ENCODE results near the gene MYRIP.

MYRIP gene

DNA sequence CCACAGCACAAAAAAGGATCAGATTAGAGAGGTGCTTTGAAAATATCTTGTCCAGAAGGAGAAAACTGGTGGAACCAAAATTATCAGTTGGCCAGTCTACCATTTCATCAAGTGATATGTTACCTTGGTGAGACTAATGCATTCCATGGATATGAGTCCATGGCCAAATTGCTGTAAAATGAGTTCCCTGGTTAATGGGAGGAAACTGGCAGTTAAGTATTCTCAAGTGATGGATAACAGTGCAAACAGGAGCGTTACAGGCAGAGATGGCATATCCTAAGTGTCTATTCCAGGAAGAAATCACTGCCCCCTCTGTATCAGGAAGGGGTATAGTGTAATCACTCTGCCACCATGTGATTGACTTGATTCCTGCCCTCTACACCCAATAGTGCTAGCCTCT lies 34.0 kb downstream of the MYRIP start:
- Histone ChIP-seq H3K14ac (ENCODE audit: low read length in 2 of 2) (no peak overlapping the region), H2BK120ac (ENCODE audit: low read depth, low read length) (no peak overlapping the region), H3K4me2 (ENCODE audit: low read length, poor library complexity, severe bottlenecking) (no peak overlapping the region), H3K18ac (ENCODE audit: low read depth in 1 of 2, low read length in 2 of 2) (no peak overlapping the region), H3K4ac (ENCODE audit: low read depth in 1 of 2, low read length in 2 of 2) (no peak overlapping the region), H2AK5ac (ENCODE audit: low read length, severe bottlenecking) (no peak overlapping the region), H2BK5ac (ENCODE audit: low read depth, low read length, poor library complexity, severe bottlenecking) (no peak overlapping the region), H2BK12ac (ENCODE audit: low read length in 2 of 2) (no peak overlapping the region), H3K27ac (ENCODE audit: low read length, poor library complexity, severe bottlenecking) (no peak overlapping the region), H2BK15ac (ENCODE audit: low read depth, poor library complexity, severe bottlenecking) (no peak overlapping the region), H3K9me3 (ENCODE audit: control insufficient read depth, low read length) (no peaks in the 10 kb centered on the region), H3K27me3 (ENCODE audit: control insufficient read depth in 1 of 2, insufficient read depth in 1 of 2, low read length in 2 of 2) (no peaks in the 10 kb centered on the region), H3K4me3 (ENCODE audit: insufficient read depth in 1 of 2, low read depth in 1 of 2, low read length in 2 of 2) (no peak overlapping the region), H3K23ac (ENCODE audit: low read length in 2 of 2) (no peak overlapping the region), H3K9ac (ENCODE audit: low read length) (no peak overlapping the region), H3K36me3 (ENCODE audit: control insufficient read depth in 1 of 2, insufficient read depth in 2 of 2, low read depth in 1 of 2, low read length in 2 of 2) (no peaks in the 10 kb centered on the region), H4K8ac (ENCODE audit: low read length) (no peak overlapping the region), H4K91ac (ENCODE audit: low read length) (no peak overlapping the region), H3K79me1 (replicated peaks; ENCODE audit: low read length, poor library complexity, severe bottlenecking) (no peaks in the 10 kb centered on the region), H2AFZ (ENCODE audit: low read depth, low read length) (no peak overlapping the region), H3K4me1 (ENCODE audit: control insufficient read depth, insufficient read depth, low read depth, low read length) (no peaks in the 10 kb centered on the region)
- WGBS = 40% methylated on average over 1 of the region's 1 CpG
- no peak for DNase-seq

DNA sequence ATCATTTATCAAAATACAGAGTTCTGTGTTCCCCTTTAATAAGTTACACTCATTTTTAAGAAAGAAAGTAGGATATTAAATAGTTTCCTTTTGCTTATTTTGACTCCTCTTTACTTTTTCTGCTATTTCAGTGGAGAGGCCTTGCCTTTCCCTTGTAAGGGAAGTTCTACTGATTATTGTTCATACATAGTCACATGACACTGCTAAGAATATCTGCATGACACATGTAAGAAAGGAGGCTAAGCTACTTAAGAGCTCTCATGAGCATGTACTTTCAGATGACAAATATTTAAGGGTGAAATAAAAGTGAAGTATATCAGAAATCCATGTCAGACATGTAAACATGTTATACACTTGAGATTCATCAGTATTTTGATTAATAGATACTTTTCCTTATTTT lies 39.0 kb downstream of the MYRIP start:
- Histone ChIP-seq H3K18ac (ENCODE audit: low read depth in 1 of 2, low read length in 2 of 2) (no peak overlapping the region), H4K91ac (ENCODE audit: low read length) (no peak overlapping the region), H4K8ac (ENCODE audit: low read length) (no peak overlapping the region), H3K27me3 (ENCODE audit: control insufficient read depth in 1 of 2, insufficient read depth in 1 of 2, low read length in 2 of 2) (peaks cover 0 to 5% of the 10 kb centered on the region in 2 experiments), H3K9ac (ENCODE audit: low read length) (no peak overlapping the region), H2BK15ac (ENCODE audit: low read depth, poor library complexity, severe bottlenecking) (no peak overlapping the region), H3K4me2 (ENCODE audit: low read length, poor library complexity, severe bottlenecking) (no peak overlapping the region), H2AK5ac (ENCODE audit: low read length, severe bottlenecking) (no peak overlapping the region), H3K4ac (ENCODE audit: low read depth in 1 of 2, low read length in 2 of 2) (no peak overlapping the region), H2BK12ac (ENCODE audit: low read length in 2 of 2) (no peak overlapping the region), H3K36me3 (ENCODE audit: control insufficient read depth in 1 of 2, insufficient read depth in 2 of 2, low read depth in 1 of 2, low read length in 2 of 2) (no peaks in the 10 kb centered on the region), H3K9me3 (ENCODE audit: control insufficient read depth, low read length) (no peaks in the 10 kb centered on the region), H3K14ac (ENCODE audit: low read length in 2 of 2) (no peak overlapping the region), H3K27ac (ENCODE audit: low read length, poor library complexity, severe bottlenecking) (no peak overlapping the region), H2AFZ (ENCODE audit: low read depth, low read length) (no peak overlapping the region), H3K4me1 (ENCODE audit: control insufficient read depth, insufficient read depth, low read depth, low read length) (no peaks in the 10 kb centered on the region), H3K4me3 (ENCODE audit: insufficient read depth in 1 of 2, low read depth in 1 of 2, low read length in 2 of 2) (no peak overlapping the region), H3K23ac (ENCODE audit: low read length in 2 of 2) (no peak overlapping the region), H3K79me1 (replicated peaks; ENCODE audit: low read length, poor library complexity, severe bottlenecking) (no peaks in the 10 kb centered on the region), H2BK120ac (ENCODE audit: low read depth, low read length) (no peak overlapping the region), H2BK5ac (ENCODE audit: low read depth, low read length, poor library complexity, severe bottlenecking) (no peak overlapping the region)
- no peak for DNase-seq

DNA sequence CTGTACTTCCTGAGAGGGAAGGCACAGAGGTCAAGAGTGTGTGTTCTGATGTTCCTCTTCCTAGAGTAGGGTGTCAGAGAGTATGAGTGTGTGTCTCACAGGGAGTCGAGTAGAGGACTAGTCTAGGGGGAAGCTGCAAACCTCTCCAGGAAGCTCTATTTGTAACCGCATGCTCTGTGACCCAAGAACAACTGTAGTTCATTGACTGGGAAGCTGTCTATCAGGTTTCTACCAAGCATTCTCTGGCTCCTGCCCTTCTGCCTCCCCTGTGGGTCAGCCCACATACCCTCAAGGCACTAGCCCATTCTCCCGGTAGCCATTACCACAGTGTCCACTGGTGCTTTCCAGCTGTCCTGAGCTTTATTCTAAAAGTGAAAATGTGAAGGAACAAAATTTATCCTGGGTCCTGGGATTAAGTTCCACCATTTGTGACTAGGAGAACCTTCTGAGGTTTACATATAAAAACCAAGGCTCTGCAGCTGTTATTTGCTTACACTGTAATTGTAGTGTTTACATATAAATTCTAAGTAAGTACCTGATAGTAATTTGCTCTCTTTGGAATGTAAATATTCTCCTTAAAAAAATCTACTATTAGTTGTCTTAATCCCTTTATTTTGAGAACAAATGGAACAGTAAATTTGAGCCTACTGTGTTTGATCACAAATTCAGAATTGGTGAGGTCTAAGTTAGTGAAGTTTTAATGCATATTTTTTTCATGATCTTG lies 40.7 kb downstream of the MYRIP start:
- Histone ChIP-seq H2BK120ac (ENCODE audit: low read depth, low read length) (no peak overlapping the region), H3K9me3 (ENCODE audit: control insufficient read depth, low read length) (no peaks in the 10 kb centered on the region), H3K36me3 (ENCODE audit: control insufficient read depth in 1 of 2, insufficient read depth in 2 of 2, low read depth in 1 of 2, low read length in 2 of 2) (no peaks in the 10 kb centered on the region), H4K8ac (ENCODE audit: low read length) (no peak overlapping the region), H3K9ac (ENCODE audit: low read length) (no peak overlapping the region), H3K27me3 (ENCODE audit: control insufficient read depth in 1 of 2, insufficient read depth in 1 of 2, low read length in 2 of 2) (peaks cover 0 to 5% of the 10 kb centered on the region in 2 experiments), H3K18ac (ENCODE audit: low read depth in 1 of 2, low read length in 2 of 2) (no peak overlapping the region), H4K91ac (ENCODE audit: low read length) (no peak overlapping the region), H2AFZ (ENCODE audit: low read depth, low read length) (no peak overlapping the region), H3K14ac (ENCODE audit: low read length in 2 of 2) (no peak overlapping the region), H2AK5ac (ENCODE audit: low read length, severe bottlenecking) (no peak overlapping the region), H3K27ac (ENCODE audit: low read length, poor library complexity, severe bottlenecking) (no peak overlapping the region), H2BK5ac (ENCODE audit: low read depth, low read length, poor library complexity, severe bottlenecking) (no peak overlapping the region), H3K79me1 (replicated peaks; ENCODE audit: low read length, poor library complexity, severe bottlenecking) (no peaks in the 10 kb centered on the region), H3K4me2 (ENCODE audit: low read length, poor library complexity, severe bottlenecking) (no peak overlapping the region), H2BK12ac (ENCODE audit: low read length in 2 of 2) (no peak overlapping the region), H3K4me1 (ENCODE audit: control insufficient read depth, insufficient read depth, low read depth, low read length) (no peaks in the 10 kb centered on the region), H3K4me3 (ENCODE audit: insufficient read depth in 1 of 2, low read depth in 1 of 2, low read length in 2 of 2) (no peak overlapping the region), H3K4ac (ENCODE audit: low read depth in 1 of 2, low read length in 2 of 2) (no peak overlapping the region), H2BK15ac (ENCODE audit: low read depth, poor library complexity, severe bottlenecking) (no peak overlapping the region), H3K23ac (ENCODE audit: low read length in 2 of 2) (no peak overlapping the region)
- no peak for DNase-seq
- WGBS = 67% methylated on average over 3 of the region's 3 CpGs

DNA sequence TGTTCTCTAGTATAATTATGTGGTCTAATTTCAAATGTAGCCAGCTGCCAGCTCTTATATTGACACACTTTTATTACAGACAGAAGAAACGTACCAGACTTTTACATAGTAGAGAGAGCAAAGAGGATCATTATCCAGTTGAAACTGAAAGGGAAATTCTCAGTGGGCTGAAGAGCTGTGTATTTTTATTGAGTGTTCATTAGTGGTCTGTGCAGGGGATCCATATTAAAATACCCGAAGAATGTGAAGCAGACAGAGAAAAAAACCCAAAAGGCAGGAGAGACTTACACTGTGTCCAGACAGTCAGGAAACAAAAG lies 41.3 kb downstream of the MYRIP start:
- no peak overlapping the region for H2BK120ac ChIP-seq (ENCODE audit: low read depth, low read length)
- H3K18ac ChIP-seq (ENCODE audit: low read depth in 1 of 2, low read length in 2 of 2) = no peak overlapping the region
- H3K4me1 ChIP-seq (ENCODE audit: control insufficient read depth, insufficient read depth, low read depth, low read length) = no peaks in the 10 kb centered on the region
- H3K27me3 ChIP-seq (ENCODE audit: control insufficient read depth in 1 of 2, insufficient read depth in 1 of 2, low read length in 2 of 2) = peaks cover 0 to 5% of the 10 kb centered on the region in 2 experiments
- H2BK15ac ChIP-seq (ENCODE audit: low read depth, poor library complexity, severe bottlenecking) = no peak overlapping the region
- no peak overlapping the region for H3K4me3 ChIP-seq (ENCODE audit: insufficient read depth in 1 of 2, low read depth in 1 of 2, low read length in 2 of 2)
- H3K23ac ChIP-seq (ENCODE audit: low read length in 2 of 2) = no peak overlapping the region
- no peak overlapping the region for H4K8ac ChIP-seq (ENCODE audit: low read length)
- no peak overlapping the region for H2AFZ ChIP-seq (ENCODE audit: low read depth, low read length)
- no peak overlapping the region for H3K4ac ChIP-seq (ENCODE audit: low read depth in 1 of 2, low read length in 2 of 2)
- no peak overlapping the region for H2BK12ac ChIP-seq (ENCODE audit: low read length in 2 of 2)
- peaks cover 1% of the 10 kb centered on the region for H3K9me3 ChIP-seq (ENCODE audit: control insufficient read depth, low read length)
- no peak for DNase-seq
- H3K36me3 ChIP-seq (ENCODE audit: control insufficient read depth in 1 of 2, insufficient read depth in 2 of 2, low read depth in 1 of 2, low read length in 2 of 2) = no peaks in the 10 kb centered on the region
- no peak overlapping the region for H2AK5ac ChIP-seq (ENCODE audit: low read length, severe bottlenecking)
- H4K91ac ChIP-seq (ENCODE audit: low read length) = no peak overlapping the region
- no peak overlapping the region for H3K27ac ChIP-seq (ENCODE audit: low read length, poor library complexity, severe bottlenecking)
- no peak overlapping the region for H2BK5ac ChIP-seq (ENCODE audit: low read depth, low read length, poor library complexity, severe bottlenecking)
- no peak overlapping the region for H3K14ac ChIP-seq (ENCODE audit: low read length in 2 of 2)
- whole genome bisulfite sequencing = 65% methylated on average over 2 of the region's 2 CpGs
- H3K4me2 ChIP-seq (ENCODE audit: low read length, poor library complexity, severe bottlenecking) = no peak overlapping the region
- H3K9ac ChIP-seq (ENCODE audit: low read length) = no peak overlapping the region
- no peaks in the 10 kb centered on the region for H3K79me1 ChIP-seq (replicated peaks; ENCODE audit: low read length, poor library complexity, severe bottlenecking)
